H9 (cell line): ENCODE data around the gene ZNF407. TPM values are rescaled to one million over a fixed set of nuclear protein-coding genes. Genes with fewer than 3 reads are reported as not detected.

Experiments
- DNase-seq: peaks from one replicate; pipeline ENCODE4 v3.0.0-alpha.2; 2017
- H2AFZ ChIP-seq: one replicate; pipeline ENCODE4 v1.6.1; 2013; ENCODE audit warnings: mild to moderate bottlenecking, low read length, control low read depth, moderate library complexity
- H2AK5ac ChIP-seq: 2 replicates; pipeline ENCODE4 v1.6.1; 2013; ENCODE audit warnings: low read length, control low read depth, mixed read lengths; ENCODE audit not compliant: insufficient read length
- H2BK120ac ChIP-seq: one replicate; pipeline ENCODE4 v1.6.1; 2013; ENCODE audit warnings: low read depth, mild to moderate bottlenecking, low read length, control low read depth, inconsistent platforms; ENCODE audit not compliant: poor library complexity, severe bottlenecking
- H2BK12ac ChIP-seq: 2 replicates; pipeline ENCODE4 v1.6.1; 2013; ENCODE audit warnings: low read length, control low read depth, mixed read lengths, low read depth; ENCODE audit not compliant: insufficient read length
- H2BK15ac ChIP-seq: 2 replicates; pipeline ENCODE4 v1.6.1; 2013; ENCODE audit warnings: low read depth, low read length, control low read depth
- H2BK20ac ChIP-seq: one replicate; pipeline ENCODE4 v1.6.1; 2013; ENCODE audit warnings: low read depth, mild to moderate bottlenecking, low read length, control low read depth, inconsistent platforms; ENCODE audit not compliant: poor library complexity, severe bottlenecking
- H2BK5ac ChIP-seq: 2 replicates; pipeline ENCODE4 v1.6.1; 2013; ENCODE audit warnings: low read length, control low read depth, mixed read lengths; ENCODE audit not compliant: insufficient read length
- H3K14ac ChIP-seq: 2 replicates; pipeline ENCODE4 v1.6.1; 2013; ENCODE audit warnings: low read length, control low read depth; ENCODE audit not compliant: insufficient read depth
- H3K18ac ChIP-seq: 2 replicates; pipeline ENCODE4 v1.6.1; 2013; ENCODE audit warnings: low read depth, mild to moderate bottlenecking, mixed read lengths, low read length, control low read depth; ENCODE audit not compliant: insufficient read length
- H3K23ac ChIP-seq: 2 replicates; pipeline ENCODE4 v1.6.1; 2013; ENCODE audit warnings: low read length, control low read depth, mixed read lengths, low read depth; ENCODE audit not compliant: insufficient read length
- H3K23me2 ChIP-seq: 2 replicates; pipeline ENCODE4 v1.6.1; 2013; ENCODE audit warnings: low read depth, mild to moderate bottlenecking, mixed read lengths, low read length, control low read depth; ENCODE audit not compliant: insufficient read length, poor library complexity, severe bottlenecking
- H3K27ac ChIP-seq: 2 replicates; pipeline ENCODE4 v1.5.1; 2013; ENCODE audit warnings: low read length, control low read depth, mixed read lengths, low read depth; ENCODE audit not compliant: insufficient read length
- H3K27me3 ChIP-seq: 2 replicates; pipeline ENCODE4 v1.6.1; 2013; ENCODE audit warnings: low read length, control low read depth, inconsistent platforms; ENCODE audit not compliant: insufficient read depth
- H3K4ac ChIP-seq: 2 replicates; pipeline ENCODE4 v1.6.1; 2013; ENCODE audit warnings: low read depth, mild to moderate bottlenecking, control low read depth, inconsistent platforms, low read length, moderate library complexity
- H3K4me1 ChIP-seq: 2 replicates; pipeline ENCODE4 v1.6.1; 2013; ENCODE audit warnings: low read length, control low read depth, inconsistent platforms; ENCODE audit not compliant: insufficient read depth
- H3K4me2 ChIP-seq: 2 replicates; pipeline ENCODE4 v1.6.1; 2013; ENCODE audit warnings: low read length, control low read depth, mixed read lengths; ENCODE audit not compliant: insufficient read length, insufficient read depth
- H3K56ac ChIP-seq: 2 replicates; pipeline ENCODE4 v1.6.1; 2013; ENCODE audit warnings: low read depth, mild to moderate bottlenecking, mixed read lengths, low read length, control low read depth; ENCODE audit not compliant: insufficient read length
- H3K79me1 ChIP-seq: 2 replicates; pipeline ENCODE4 v1.6.1; 2013; ENCODE audit warnings: low read depth, mild to moderate bottlenecking, moderate library complexity, low read length, control low read depth, inconsistent platforms; ENCODE audit not compliant: insufficient read depth, poor library complexity, severe bottlenecking
- H3K79me2 ChIP-seq: 2 replicates; pipeline ENCODE4 v1.6.1; 2013; ENCODE audit warnings: low read length, control low read depth, inconsistent platforms; ENCODE audit not compliant: insufficient read depth
- H3K9ac ChIP-seq: 2 replicates; pipeline ENCODE4 v1.6.1; 2013; ENCODE audit warnings: low read length, control low read depth, mixed read lengths; ENCODE audit not compliant: insufficient read length; ENCODE audit errors: extremely low read depth
- H3K9me3 ChIP-seq: one replicate; pipeline ENCODE4 v1.6.1; 2013; ENCODE audit warnings: low read depth, low read length, inconsistent platforms; ENCODE audit not compliant: control insufficient read depth
- H3T11ph ChIP-seq: one replicate; pipeline ENCODE4 v1.6.1; 2013; ENCODE audit warnings: mild to moderate bottlenecking, low read length, control low read depth, inconsistent platforms
- H4K20me1 ChIP-seq: one replicate; pipeline ENCODE4 v1.6.1; 2013; ENCODE audit not compliant: control insufficient read depth, insufficient read length, insufficient read depth
- H4K5ac ChIP-seq: 2 replicates; pipeline ENCODE4 v1.6.1; 2013; ENCODE audit warnings: low read depth, mild to moderate bottlenecking, mixed read lengths, low read length, control low read depth; ENCODE audit not compliant: insufficient read length
- H4K8ac ChIP-seq: replicated peaks from 2 replicates; pipeline ENCODE4 v1.6.1; 2013; ENCODE audit warnings: low read length, control low read depth, mixed read lengths, low read depth; ENCODE audit not compliant: insufficient read length
- H4K91ac ChIP-seq: 2 replicates; pipeline ENCODE4 v1.6.1; 2013; ENCODE audit warnings: low read depth, mild to moderate bottlenecking, moderate library complexity, mixed read lengths, low read length, control low read depth; ENCODE audit not compliant: insufficient read length
- H3K27ac Mint-ChIP-seq, 3 experiments: 2 replicates in 2 of 3; 3 replicates in 1 of 3; pipeline ENCODE4 v1.8.0; 2020 to 2021; ENCODE audit warnings: mixed read lengths in 3 of 3, mild to moderate bottlenecking in 1 of 3, moderate library complexity in 1 of 3
- H3K27me3 Mint-ChIP-seq: 2 replicates; pipeline ENCODE4 v1.8.0; 2021; ENCODE audit warnings: low read depth, mild to moderate bottlenecking, moderate library complexity, mixed read lengths
- H3K36me3 Mint-ChIP-seq, 3 experiments: 2 replicates in 2 of 3; 3 replicates in 1 of 3; pipeline ENCODE4 v1.8.0; 2020 to 2021; ENCODE audit warnings: low read depth in 3 of 3, mixed read lengths in 3 of 3; ENCODE audit not compliant: insufficient read depth in 1 of 3
- H3K4me1 Mint-ChIP-seq, 2 experiments: 2 replicates each; pipeline ENCODE4 v1.8.0; 2020; ENCODE audit warnings: mixed read lengths in 2 of 2
- H3K4me3 Mint-ChIP-seq, 2 experiments: 2 replicates in 1 of 2; 3 replicates in 1 of 2; pipeline ENCODE4 v1.8.0; 2020 to 2021; ENCODE audit warnings: mild to moderate bottlenecking in 2 of 2, mixed read lengths in 2 of 2, moderate library complexity in 1 of 2
- H3K9me3 Mint-ChIP-seq, 2 experiments: 2 replicates in 1 of 2; 3 replicates in 1 of 2; pipeline ENCODE4 v1.8.0; 2020; ENCODE audit warnings: mild to moderate bottlenecking in 2 of 2, mixed read lengths in 2 of 2, moderate library complexity in 1 of 2
- CTCF ChIP-seq: fragments of 200-600 bp; sonication (generic); conservative IDR thresholded peaks from 3 replicates; pipeline ENCODE4 v1.8.0; 2021; ENCODE audit warnings: antibody characterized with exemption, mild to moderate bottlenecking
- WGBS: extraction: QIAGEN DNeasy Blood & Tissue Kit; methylation state at CpG from one replicate; pipeline ENCODE4 v1.1.7; 2013; ENCODE audit warnings: missing lambda C conversion rate, low lambda C conversion rate, mixed read lengths; ENCODE audit not compliant: insufficient read length; ENCODE audit errors: extremely low coverage; 5-methylcytosine and 5-hydroxymethylcytosine counted together
- total RNA-seq: library from RNA; stranded (reverse); gene quantifications from 2 replicates; pipeline ENCODE4 v1.2.1, GENCODE V29; 2021

ZNF407 gene
- total RNA-seq, 1 experiment from 2014 or later, result 8.7 TPM

GRCh38 chr18:75063615-75064512 is 466.2 kb downstream of the ZNF407 start:
- no peak overlapping the region for H3K27ac ChIP-seq
- H2AFZ ChIP-seq, result no peak overlapping the region
- no peak for TF ChIP-seq CTCF
- no peak overlapping the region for H3K56ac ChIP-seq
- no peak overlapping the region for H2BK20ac ChIP-seq
- no peaks in the 10 kb centered on the region for H3K4me1 ChIP-seq
- Mint-ChIP-seq H3K4me3 (no peak overlapping the region), H3K4me1 (peaks cover 0 to 6% of the 10 kb centered on the region in 2 experiments; a peak in 2 of 4 replicates), H3K36me3 (peaks cover 2 to 3% (median 2%) of the 10 kb centered on the region in 3 experiments; a peak in 1 of 7 replicates), H3K27ac (no peak overlapping the region), H3K27me3 (0 out of 2 replicates have a peak, but pooled peaks cover 2% of the 10 kb centered on the region), H3K9me3 (no peaks in the 10 kb centered on the region; a peak in 1 of 5 replicates)
- no CpG with 5 or more reads among the region's 53 CpGs for WGBS
- H3K4ac ChIP-seq, result no peak overlapping the region
- H3K18ac ChIP-seq, result no peak overlapping the region
- no peaks in the 10 kb centered on the region for H4K20me1 ChIP-seq
- no peak overlapping the region for H3K14ac ChIP-seq
- no peak overlapping the region for H4K8ac ChIP-seq
- no peak overlapping the region for H3K23ac ChIP-seq
- H3K9ac ChIP-seq, result no peak overlapping the region
- DNase-seq, result no peak
- H3K79me2 ChIP-seq, result no peaks in the 10 kb centered on the region
- H3T11ph ChIP-seq, result no peak overlapping the region
- H2BK5ac ChIP-seq, result no peak overlapping the region
- no peaks in the 10 kb centered on the region for H3K9me3 ChIP-seq
- H3K4me2 ChIP-seq, result no peak overlapping the region
- no peak overlapping the region for H2BK12ac ChIP-seq
- no peak overlapping the region for H2AK5ac ChIP-seq
- no peak overlapping the region for H2BK15ac ChIP-seq
- no peaks in the 10 kb centered on the region for H3K27me3 ChIP-seq
- H4K5ac ChIP-seq, result no peak overlapping the region
- no peaks in the 10 kb centered on the region for H3K79me1 ChIP-seq
- H4K91ac ChIP-seq, result no peak overlapping the region
- no peaks in the 10 kb centered on the region for H3K23me2 ChIP-seq
- H2BK120ac ChIP-seq, result no peak overlapping the region
